Sigmoid colon (tissue), 4 donors: ENCODE measurements around the gene SLC47A1.

Experiments used
- CTCF ChIP-seq, 4 experiments: fragments of 450-650 bp in 3 of 4; fragments of 200-600 bp in 1 of 4; IDR thresholded peaks; one replicate each; pipeline ENCODE4 v1.5.1; 2016 to 2019; ENCODE audit warnings: antibody characterized with exemption in 4 of 4, mild to moderate bottlenecking in 3 of 4, moderate library complexity in 2 of 4
- EP300 ChIP-seq, 4 donors: sonication (generic); formaldehyde crosslinking; IDR thresholded peaks; one replicate each; pipeline ENCODE4 v1.6.1; 2017; ENCODE audit warnings: antibody characterized with exemption in 4 of 4

DNA sequence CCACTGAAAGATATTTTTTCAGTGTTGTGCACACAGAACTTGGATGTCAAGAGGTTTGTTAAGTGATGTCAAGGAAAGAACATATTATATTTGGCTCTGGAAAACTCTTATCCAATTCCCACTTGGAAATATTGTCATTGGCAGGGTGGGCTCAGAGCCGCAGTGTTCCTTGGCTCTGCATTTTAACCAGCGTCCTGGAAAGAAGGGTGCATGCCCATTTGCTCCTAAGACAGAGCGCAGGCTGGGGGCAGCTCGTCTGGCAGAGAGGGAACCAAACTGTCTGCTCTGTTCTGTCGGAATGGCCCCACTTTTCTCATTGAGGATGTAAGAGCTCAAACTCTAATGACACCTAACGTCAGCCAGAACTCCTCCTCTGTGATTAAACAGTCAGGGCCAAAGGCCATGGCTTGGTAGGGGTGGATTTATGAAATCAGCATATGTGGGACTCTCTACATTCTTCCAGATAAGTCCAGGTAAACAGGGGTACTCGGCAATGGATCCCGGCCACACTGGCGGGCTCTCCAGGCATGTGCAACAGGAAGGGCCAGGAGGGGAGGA, 18.0 kb downstream of the SLC47A1 start:
- TF ChIP-seq CTCF (IDR thresholded peaks at IDR 0.05) (no peak), EP300 (IDR thresholded peaks at IDR 0.05) (no peak)
